Measurements from ENCODE around the gene DEFB131B.
"Not testable (repeated sequence)": the region's sequence is repeated elsewhere in the genome, so short reads cannot be mapped to it uniquely, and the experiment has no call there.

Gene DEFB131B

GRCh38 chr11:71878059-71878458 lies at the start of gene DEFB131B:
Gene DEFB131B, plus strand, starts transcription at chr11:71878453. Its CDS starts 0 bp downstream, at chr11:71878453.
- not testable (repeated sequence) for DNase-seq

GRCh38 chr11:71829247-71829646 lies 49.0 kb upstream of the DEFB131B start:
- DNase-seq: not testable (repeated sequence)

GRCh38 chr11:71829686-71830085 lies 48.6 kb upstream of the DEFB131B start:
- DNase-seq: not testable (repeated sequence)

GRCh38 chr11:71832811-71833210 lies 45.4 kb upstream of the DEFB131B start, which contains the start of gene DEFB108B:
Gene DEFB108B, plus strand, starts transcription at chr11:71833200. Its CDS starts 0 bp downstream, at chr11:71833200.
- not testable (repeated sequence) for DNase-seq

- DNase-seq: not testable (repeated sequence)
Observed at GRCh38 chr11:71842720-71843119, 35.5 kb upstream of the DEFB131B start.

- DNase-seq: not testable (repeated sequence)
Observed at GRCh38 chr11:71843355-71843754, 34.9 kb upstream of the DEFB131B start.

GRCh38 chr11:71843858-71844257 lies 34.4 kb upstream of the DEFB131B start:
- no peak for DNase-seq

- DNase-seq: not testable (repeated sequence)
Observed at GRCh38 chr11:71853895-71854294, 24.4 kb upstream of the DEFB131B start.

- DNase-seq: not testable (repeated sequence)
Observed at GRCh38 chr11:71855880-71856279, 22.4 kb upstream of the DEFB131B start.

- DNase-seq: not testable (repeated sequence)
Observed at GRCh38 chr11:71860835-71861234, 17.4 kb upstream of the DEFB131B start.

GRCh38 chr11:71863978-71864627 lies 14.2 kb upstream of the DEFB131B start:
- peak; percentile 60 for DNase-seq

GRCh38 chr11:71867209-71867608 lies 11.0 kb upstream of the DEFB131B start:
- not testable (repeated sequence) for DNase-seq

- peak; percentile 4 for DNase-seq
Observed at GRCh38 chr11:71869931-71870330, 8.3 kb upstream of the DEFB131B start.

GRCh38 chr11:71870661-71871060 lies 7.6 kb upstream of the DEFB131B start:
- DNase-seq: not testable (repeated sequence)

GRCh38 chr11:71876262-71876661 lies 2.0 kb upstream of the DEFB131B start:
- DNase-seq: not testable (repeated sequence)

- DNase-seq: not testable (repeated sequence)
Observed at GRCh38 chr11:71885806-71886205, 7.6 kb downstream of the DEFB131B start.

- DNase-seq: not testable (repeated sequence)
Observed at GRCh38 chr11:71888335-71889010, 10.2 kb downstream of the DEFB131B start.

- not testable (repeated sequence) for DNase-seq
Observed at GRCh38 chr11:71889181-71889872, 11.1 kb downstream of the DEFB131B start.

GRCh38 chr11:71895961-71896360 lies 17.7 kb downstream of the DEFB131B start:
- DNase-seq: no peak

- DNase-seq: not testable (repeated sequence)
Observed at GRCh38 chr11:71901137-71901536, 22.9 kb downstream of the DEFB131B start.

GRCh38 chr11:71908218-71908617 lies 30.0 kb downstream of the DEFB131B start:
- no peak for DNase-seq

GRCh38 chr11:71910775-71911174 lies 32.5 kb downstream of the DEFB131B start:
- DNase-seq: not testable (repeated sequence)

GRCh38 chr11:71911321-71911985 lies 33.2 kb downstream of the DEFB131B start:
- peak; percentile 85 for DNase-seq

Data from activated CD4-positive, alpha-beta T cell treated with anti-CD3 and anti-CD28 coated beads, Interleukin-2, Interleukin-6, amounts not matched to agents 100 ng/mL and 50 ng/mL, durations not matched to agents 16 hours and 8 hours (primary cell).